GM18858 (cell line): ENCODE measurements around the gene CPLANE1.

Source experiments
- ATAC-seq: cut with Tn5 transposase; IDR thresholded peaks from one replicate; pipeline ENCODE4 v1.9.1; 2021; ENCODE audit not compliant: unreplicated experiment

CPLANE1 gene

GRCh38 chr5:37071901-37072581 lies 177.1 kb downstream of the CPLANE1 start:
- ATAC-seq, result no peak

GRCh38 chr5:37071487-37071886 lies 177.7 kb downstream of the CPLANE1 start:
- ATAC-seq, result no peak

- no peak for ATAC-seq
These were observed 184.7 kb downstream of the CPLANE1 start for GRCh38 chr5:37064442-37064841.

- no peak for ATAC-seq
These were observed 185.4 kb downstream of the CPLANE1 start for GRCh38 chr5:37063739-37064138.

- no peak for ATAC-seq
These were observed 189.1 kb downstream of the CPLANE1 start for GRCh38 chr5:37060030-37060429.

GRCh38 chr5:37056762-37057161 lies 192.4 kb downstream of the CPLANE1 start:
- ATAC-seq, result no peak
